ENCODE data around the gene CALN1. TPM values are rescaled to one million over a fixed set of nuclear protein-coding genes. Genes with fewer than 3 reads are reported as not detected.
"Not testable (repeated sequence)": the region's sequence is repeated elsewhere in the genome, so short reads cannot be mapped to it uniquely, and the experiment has no call there.

Gene CALN1
- total RNA-seq, 1 donor: not detected

DNA sequence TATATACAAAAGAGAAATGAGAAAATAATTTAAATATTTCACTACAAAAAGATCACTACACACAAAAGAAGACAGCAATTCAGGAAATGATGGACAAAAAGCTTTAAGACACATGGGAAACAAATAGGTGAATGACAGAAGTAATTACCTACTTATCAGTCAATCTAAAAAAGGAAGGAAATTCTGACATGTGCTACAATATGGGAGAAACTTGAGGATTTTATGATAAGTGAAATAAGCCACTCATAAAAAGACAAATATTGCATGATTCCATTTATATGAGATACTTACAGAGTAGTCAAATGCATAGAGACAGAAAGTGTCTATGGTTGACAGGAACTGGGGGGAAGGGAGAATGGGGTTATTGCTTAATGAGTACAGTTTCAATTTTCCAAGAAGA is 339.2 kb downstream of the CALN1 start:
- TF ChIP-seq, protein P1, sequence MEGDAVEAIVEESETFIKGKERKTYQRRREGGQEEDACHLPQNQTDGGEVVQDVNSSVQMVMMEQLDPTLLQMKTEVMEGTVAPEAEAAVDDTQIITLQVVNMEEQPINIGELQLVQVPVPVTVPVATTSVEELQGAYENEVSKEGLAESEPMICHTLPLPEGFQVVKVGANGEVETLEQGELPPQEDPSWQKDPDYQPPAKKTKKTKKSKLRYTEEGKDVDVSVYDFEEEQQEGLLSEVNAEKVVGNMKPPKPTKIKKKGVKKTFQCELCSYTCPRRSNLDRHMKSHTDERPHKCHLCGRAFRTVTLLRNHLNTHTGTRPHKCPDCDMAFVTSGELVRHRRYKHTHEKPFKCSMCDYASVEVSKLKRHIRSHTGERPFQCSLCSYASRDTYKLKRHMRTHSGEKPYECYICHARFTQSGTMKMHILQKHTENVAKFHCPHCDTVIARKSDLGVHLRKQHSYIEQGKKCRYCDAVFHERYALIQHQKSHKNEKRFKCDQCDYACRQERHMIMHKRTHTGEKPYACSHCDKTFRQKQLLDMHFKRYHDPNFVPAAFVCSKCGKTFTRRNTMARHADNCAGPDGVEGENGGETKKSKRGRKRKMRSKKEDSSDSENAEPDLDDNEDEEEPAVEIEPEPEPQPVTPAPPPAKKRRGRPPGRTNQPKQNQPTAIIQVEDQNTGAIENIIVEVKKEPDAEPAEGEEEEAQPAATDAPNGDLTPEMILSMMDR (IDR thresholded peaks at IDR 0.05; ENCODE audit: insufficient read depth, low read length): no peak
- H3K4me3 ChIP-seq (ENCODE audit: low read depth, low read length): no peak overlapping the region
- DNase-seq (ENCODE audit: low read depth): no peak

GRCh38 chr7:72069263-72069662 is 342.9 kb downstream of the CALN1 start:
- H3K4me3 ChIP-seq (ENCODE audit: low read depth, low read length): no peak overlapping the region
- TF ChIP-seq, protein P1 (IDR thresholded peaks at IDR 0.05; ENCODE audit: insufficient read depth, low read length): no peak
- DNase-seq (ENCODE audit: low read depth): no peak

DNA sequence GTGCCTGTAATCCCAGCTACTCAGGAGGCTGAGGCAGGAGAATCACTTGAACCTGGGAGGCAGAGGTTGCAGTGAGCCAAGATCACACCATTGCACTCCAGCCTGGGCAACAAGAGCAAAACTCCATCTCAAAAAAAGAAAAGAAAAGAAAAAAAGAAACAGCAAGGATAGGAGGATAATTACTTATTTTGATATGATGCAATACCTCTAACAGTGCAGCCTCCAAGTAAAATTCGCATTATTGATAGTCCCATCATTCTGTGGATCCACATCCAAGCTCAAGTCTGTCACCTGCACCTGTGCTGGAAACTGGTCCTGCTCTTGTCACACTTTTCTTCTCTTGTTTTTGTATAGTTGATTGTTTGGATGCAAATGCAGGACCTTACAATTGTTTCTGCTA is 346.4 kb downstream of the CALN1 start:
- not testable (repeated sequence) for H3K4me3 ChIP-seq (ENCODE audit: low read depth, low read length); DNase-seq (ENCODE audit: low read depth)

DNA sequence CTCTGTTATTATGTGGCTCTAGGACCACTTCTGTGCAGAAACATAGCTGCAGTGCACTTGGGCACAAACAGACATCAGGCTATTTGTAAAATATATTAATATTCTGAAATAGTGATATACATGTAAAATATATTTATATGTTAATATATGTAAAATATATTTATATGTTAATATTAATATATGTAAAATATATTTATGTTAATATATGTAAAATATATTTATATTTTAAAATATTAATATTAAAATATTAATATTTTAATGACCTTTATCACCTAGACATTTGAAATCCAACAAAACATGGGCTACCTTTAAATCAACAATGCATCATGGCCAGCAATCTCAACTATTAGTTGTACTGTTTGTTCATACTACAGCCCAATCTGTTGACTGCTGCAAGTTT is 347.2 kb downstream of the CALN1 start:
- TF ChIP-seq, protein P1 (IDR thresholded peaks at IDR 0.05; ENCODE audit: insufficient read depth, low read length): no peak
- H3K4me3 ChIP-seq (ENCODE audit: low read depth, low read length): no peak overlapping the region
- DNase-seq (ENCODE audit: low read depth): no peak

- no peak overlapping the region for H3K4me3 ChIP-seq (ENCODE audit: low read depth, low read length)
- DNase-seq (ENCODE audit: low read depth): no peak
- TF ChIP-seq, protein P1 (IDR thresholded peaks at IDR 0.05; ENCODE audit: insufficient read depth, low read length): no peak
Observed at GRCh38 chr7:72063330-72063729, 348.8 kb downstream of the CALN1 start.

DNA sequence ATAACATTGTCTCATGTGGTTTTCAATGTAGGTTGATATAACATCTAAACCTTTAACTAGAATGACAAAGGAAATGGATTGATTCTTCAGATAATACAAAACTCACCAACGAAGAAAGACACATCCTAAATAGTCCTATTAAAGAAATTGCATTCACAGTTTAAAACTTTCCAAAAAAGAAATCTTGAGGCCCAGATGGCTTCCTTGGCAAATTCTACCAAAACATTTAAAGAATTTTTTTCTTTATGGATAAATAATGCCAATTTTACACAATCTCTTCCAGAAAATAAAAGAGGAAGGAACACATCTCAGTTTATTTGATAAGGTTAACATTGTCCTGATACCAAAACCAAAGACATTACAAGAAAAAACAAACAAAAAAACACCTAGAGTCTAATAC is 349.5 kb downstream of the CALN1 start:
- no peak for DNase-seq (ENCODE audit: low read depth)
- TF ChIP-seq, protein P1 (IDR thresholded peaks at IDR 0.05; ENCODE audit: insufficient read depth, low read length): no peak
- no peak overlapping the region for H3K4me3 ChIP-seq (ENCODE audit: low read depth, low read length)

DNA sequence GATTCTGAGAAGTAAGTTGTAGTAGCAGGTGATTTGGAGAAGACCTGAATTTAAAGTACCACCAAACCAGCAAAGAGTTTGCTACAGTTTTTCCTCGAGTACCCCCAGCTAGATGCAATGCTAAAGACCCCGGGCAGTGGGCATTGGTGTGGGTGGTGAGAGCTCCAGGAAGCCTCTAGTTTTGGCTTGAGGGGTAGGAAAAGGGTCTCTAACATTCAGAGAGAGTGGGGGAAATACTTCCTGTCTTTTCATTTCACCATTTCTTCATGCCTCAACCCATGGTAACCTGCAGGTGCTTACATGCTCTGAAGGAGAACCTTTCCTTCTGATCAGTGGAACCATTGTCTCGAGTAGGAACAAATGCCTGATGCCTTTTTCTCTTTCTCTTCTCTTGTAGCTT is 352.2 kb downstream of the CALN1 start:
- TF ChIP-seq, protein P1 (IDR thresholded peaks at IDR 0.05; ENCODE audit: insufficient read depth, low read length): no peak
- DNase-seq (ENCODE audit: low read depth): no peak
- no peak overlapping the region for H3K4me3 ChIP-seq (ENCODE audit: low read depth, low read length)

Data from fibroblast of the aortic adventitia (primary cell).